HepG2 (cell line): ENCODE data around the gene OSBPL2. TPM values are rescaled to one million over a fixed set of nuclear protein-coding genes. Genes with fewer than 3 reads are reported as not detected.
A peak's percentile ranks its signal among the peaks of the same experiment; 100 is the strongest.

Source experiments
- ARID4A ChIP-seq: sonication (generic); formaldehyde crosslinking; IDR thresholded peaks from 2 replicates; pipeline ENCODE4 v1.5.0; 2020; ENCODE audit warnings: mild to moderate bottlenecking, missing genetic modification reagents, borderline replicate concordance
- BATF2 ChIP-seq: sonication (generic); formaldehyde crosslinking; IDR thresholded peaks from 2 replicates; pipeline ENCODE4 v1.8.0; 2022; ENCODE audit warnings: mild to moderate bottlenecking, missing genetic modification reagents, moderate library complexity
- CERS6 ChIP-seq: sonication (generic); formaldehyde crosslinking; IDR thresholded peaks from 2 replicates; pipeline ENCODE4 v1.5.0; 2020; ENCODE audit warnings: missing genetic modification reagents
- GTF2F1 ChIP-seq: fragments of 150-350 bp; IDR thresholded peaks from 2 replicates; pipeline ENCODE4 v1.6.1; 2014; ENCODE audit warnings: low read length
- HINFP ChIP-seq: sonication (generic); formaldehyde crosslinking; IDR thresholded peaks from 2 replicates; pipeline ENCODE4 v1.4.0; 2020; ENCODE audit warnings: low read depth, mild to moderate bottlenecking, missing genetic modification reagents
- NCOA5 ChIP-seq: sonication (generic); formaldehyde crosslinking; IDR thresholded peaks from 2 replicates; pipeline ENCODE4 v1.4.0; 2020; ENCODE audit warnings: missing genetic modification reagents
- RERE ChIP-seq: IDR thresholded peaks from 2 replicates; pipeline ENCODE4 v1.6.1; 2016; ENCODE audit warnings: low read depth, missing genetic modification reagents, missing compliant biosample characterization
- SMAD3 ChIP-seq: sonication (generic); formaldehyde crosslinking; IDR thresholded peaks from 2 replicates; pipeline ENCODE4 v1.4.0; 2020; ENCODE audit warnings: missing genetic modification reagents
- SUZ12 ChIP-seq: fragments of 150-350 bp; IDR thresholded peaks from 2 replicates; pipeline ENCODE4 v1.6.1; 2014; ENCODE audit warnings: low read depth, low read length
- ZFX ChIP-seq: sonication (generic); formaldehyde crosslinking; IDR thresholded peaks from 2 replicates; pipeline ENCODE4 v1.4.0; 2020; ENCODE audit warnings: mild to moderate bottlenecking, low read depth, missing genetic modification reagents, moderate library complexity
- ZNF205 ChIP-seq: IDR thresholded peaks from 2 replicates; pipeline ENCODE4 v1.6.1; 2018; ENCODE audit warnings: missing biosample characterization, missing genetic modification reagents
- ZNF253 ChIP-seq: sonication (generic); formaldehyde crosslinking; IDR thresholded peaks from 2 replicates; pipeline ENCODE4 v1.8.0; 2022; ENCODE audit warnings: mild to moderate bottlenecking, missing genetic modification reagents, borderline replicate concordance
- ZNF382 ChIP-seq: sonication (generic); formaldehyde crosslinking; IDR thresholded peaks from 2 replicates; pipeline ENCODE4 v1.5.0; 2020; ENCODE audit warnings: missing genetic modification reagents, mild to moderate bottlenecking, borderline replicate concordance
- ZNF496 ChIP-seq: sonication (generic); formaldehyde crosslinking; IDR thresholded peaks from 2 replicates; pipeline ENCODE4 v1.8.1; 2023; ENCODE audit warnings: mild to moderate bottlenecking, moderate library complexity, missing genetic modification reagents; ENCODE audit not compliant: insufficient replicate concordance
- ZNF605 ChIP-seq: sonication (generic); formaldehyde crosslinking; IDR thresholded peaks from 2 replicates; pipeline ENCODE4 v1.8.0; 2022; ENCODE audit warnings: mild to moderate bottlenecking, missing genetic modification reagents
- ZNF788 ChIP-seq: sonication (generic); formaldehyde crosslinking; IDR thresholded peaks from 2 replicates; pipeline ENCODE4 v1.5.0; 2020; ENCODE audit warnings: mild to moderate bottlenecking, missing genetic modification reagents, borderline replicate concordance
- polyA plus RNA-seq, 8 experiments: library from polyadenylated mRNA; depleted of rRNA in 3 of 8; stranded (reverse) in 7 of 8; unstranded in 1 of 8; fragments of >200 nt; fragmentation: Illumina TruSeq in 4 of 8; extraction: Trizol in 4 of 8; gene quantifications; 2 replicates each; pipeline versions ENCODE4 v1.2.1 to v1.2.3, GENCODE V29; 2011 to 2016; ENCODE audit warnings: low read depth in 4 of 8, missing spikeins in 1 of 8, mixed read lengths in 1 of 8; ENCODE audit not compliant: insufficient read depth in 1 of 8
- total RNA-seq, 5 experiments: library from RNA; depleted of rRNA; stranded (reverse); fragments of >200 nt; fragmentation: Illumina TruSeq; extraction: Trizol; gene quantifications; 2 replicates each; pipeline ENCODE4 v1.2.3, GENCODE V29; 2016; ENCODE audit warnings: low read depth in 1 of 5

OSBPL2 gene
- total and polyA plus RNA-seq, 2 of the 13 experiments (the other 11 are each of a cell fraction or from before 2014, with no cell fraction given), result 18.5 to 37.4 TPM

- TF ChIP-seq ZFX (CRISPR knock-in tag), result no peak; the same call in none of the 2 replicates
- TF ChIP-seq BATF2, result 0 out of 2 replicates have a peak, but pooled peaks have one; percentile 38
- no peak for TF ChIP-seq CERS6
- no peak for TF ChIP-seq ZNF605 (CRISPR knock-in tag)
- no peak for TF ChIP-seq SUZ12
- no peak for TF ChIP-seq GTF2F1
- TF ChIP-seq RERE, result no peak
- peak; percentile 23; the same call in 1 of the 2 replicates for TF ChIP-seq ZNF788 (CRISPR knock-in tag)
- TF ChIP-seq ZNF382 (CRISPR knock-in tag), result no peak
- TF ChIP-seq ZNF253, result no peak
- TF ChIP-seq ARID4A (CRISPR knock-in tag), result peak; percentile 57; the same call in 1 of the 2 replicates
- no peak for TF ChIP-seq SMAD3 (CRISPR knock-in tag)
- TF ChIP-seq NCOA5 (CRISPR knock-in tag), result no peak
- TF ChIP-seq ZNF496 (CRISPR knock-in tag), result no peak
- no peak for TF ChIP-seq HINFP (CRISPR knock-in tag)
- no peak for TF ChIP-seq ZNF205
Observed at GRCh38 chr20:62297449-62298227, 59.3 kb downstream of the OSBPL2 start (continued).
